ENCODE data around the gene TEX54. TPM values are rescaled to one million over a fixed set of nuclear protein-coding genes. Genes with fewer than 3 reads are reported as not detected.
A peak's percentile ranks its signal among the peaks of the same experiment; 100 is the strongest.

The TEX54 gene
- total and polyA plus RNA-seq, 2 of the 13 experiments (the other 11 are each of a cell fraction or from before 2014, with no cell fraction given): not detected

- no peak for TF ChIP-seq ZC3H4 (CRISPR knock-in tag; IDR thresholded peaks at IDR 0.05; ENCODE audit: borderline replicate concordance)
- TF ChIP-seq ZFP36 (IDR thresholded peaks at IDR 0.05; ENCODE audit: borderline replicate concordance, low read depth, low read length, partially characterized antibody): no peak
- TF ChIP-seq, protein P1, sequence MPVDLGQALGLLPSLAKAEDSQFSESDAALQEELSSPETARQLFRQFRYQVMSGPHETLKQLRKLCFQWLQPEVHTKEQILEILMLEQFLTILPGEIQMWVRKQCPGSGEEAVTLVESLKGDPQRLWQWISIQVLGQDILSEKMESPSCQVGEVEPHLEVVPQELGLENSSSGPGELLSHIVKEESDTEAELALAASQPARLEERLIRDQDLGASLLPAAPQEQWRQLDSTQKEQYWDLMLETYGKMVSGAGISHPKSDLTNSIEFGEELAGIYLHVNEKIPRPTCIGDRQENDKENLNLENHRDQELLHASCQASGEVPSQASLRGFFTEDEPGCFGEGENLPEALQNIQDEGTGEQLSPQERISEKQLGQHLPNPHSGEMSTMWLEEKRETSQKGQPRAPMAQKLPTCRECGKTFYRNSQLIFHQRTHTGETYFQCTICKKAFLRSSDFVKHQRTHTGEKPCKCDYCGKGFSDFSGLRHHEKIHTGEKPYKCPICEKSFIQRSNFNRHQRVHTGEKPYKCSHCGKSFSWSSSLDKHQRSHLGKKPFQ (CRISPR knock-in tag; IDR thresholded peaks at IDR 0.05; ENCODE audit: insufficient replicate concordance): no peak
- TF ChIP-seq ZNF569 (CRISPR knock-in tag; IDR thresholded peaks at IDR 0.05; ENCODE audit: borderline replicate concordance): no peak
- TF ChIP-seq, protein P2, sequence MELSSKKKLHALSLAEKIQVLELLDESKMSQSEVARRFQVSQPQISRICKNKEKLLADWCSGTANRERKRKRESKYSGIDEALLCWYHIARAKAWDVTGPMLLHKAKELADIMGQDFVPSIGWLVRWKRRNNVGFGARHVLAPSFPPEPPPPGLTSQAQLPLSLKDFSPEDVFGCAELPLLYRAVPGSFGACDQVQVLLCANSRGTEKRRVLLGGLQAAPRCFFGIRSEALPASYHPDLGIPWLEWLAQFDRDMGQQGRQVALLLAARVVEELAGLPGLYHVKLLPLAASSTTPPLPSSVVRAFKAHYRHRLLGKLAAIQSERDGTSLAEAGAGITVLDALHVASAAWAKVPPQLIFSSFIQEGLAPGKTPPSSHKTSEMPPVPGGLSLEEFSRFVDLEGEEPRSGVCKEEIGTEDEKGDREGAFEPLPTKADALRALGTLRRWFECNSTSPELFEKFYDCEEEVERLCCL (CRISPR knock-in tag; IDR thresholded peaks at IDR 0.05; ENCODE audit: borderline replicate concordance): no peak
- peak; percentile 65; the same call in 1 of the 2 replicates for TF ChIP-seq ZNF558 (CRISPR knock-in tag; IDR thresholded peaks at IDR 0.05; ENCODE audit: borderline replicate concordance)
- peak; percentile 35; the same call in 1 of the 2 replicates for TF ChIP-seq IRF2 (CRISPR knock-in tag; IDR thresholded peaks at IDR 0.05)
- no peak for TF ChIP-seq ZMAT5 (CRISPR knock-in tag; IDR thresholded peaks at IDR 0.05; ENCODE audit: borderline replicate concordance, low read depth)
- TF ChIP-seq SAP130 (CRISPR knock-in tag; IDR thresholded peaks at IDR 0.05; ENCODE audit: low read depth): peak; percentile 93
- peak; percentile 82; the same call in 1 of the 2 replicates for TF ChIP-seq TBX2 (CRISPR knock-in tag; IDR thresholded peaks at IDR 0.05; ENCODE audit: borderline replicate concordance)
- TF ChIP-seq ZNF354B (CRISPR knock-in tag; IDR thresholded peaks at IDR 0.05): 0 out of 2 replicates have a peak, but pooled peaks have one; percentile 51
- peak; percentile 47; the same call in 1 of the 2 replicates for TF ChIP-seq HDAC2 (CRISPR knock-in tag; IDR thresholded peaks at IDR 0.05)
- TF ChIP-seq BRCA1 (CRISPR knock-in tag; IDR thresholded peaks at IDR 0.05): no peak
- no peak for TF ChIP-seq HNRNPLL (IDR thresholded peaks at IDR 0.05; ENCODE audit: low read depth, low read length, poor library complexity, severe bottlenecking)
- TF ChIP-seq ZNF672 (CRISPR knock-in tag; IDR thresholded peaks at IDR 0.05): no peak
- no peak for TF ChIP-seq ZNF282 (IDR thresholded peaks at IDR 0.05; ENCODE audit: partially characterized antibody)
- peak; percentile 63; the same call in 1 of the 2 replicates for TF ChIP-seq POLR2AphosphoS2 (IDR thresholded peaks at IDR 0.05; ENCODE audit: low read depth, low read length)
- TF ChIP-seq THAP11 (CRISPR knock-in tag; IDR thresholded peaks at IDR 0.05): peak; percentile 85
- no peak for TF ChIP-seq RELA (CRISPR knock-in tag; IDR thresholded peaks at IDR 0.05)
- TF ChIP-seq, protein P3, sequence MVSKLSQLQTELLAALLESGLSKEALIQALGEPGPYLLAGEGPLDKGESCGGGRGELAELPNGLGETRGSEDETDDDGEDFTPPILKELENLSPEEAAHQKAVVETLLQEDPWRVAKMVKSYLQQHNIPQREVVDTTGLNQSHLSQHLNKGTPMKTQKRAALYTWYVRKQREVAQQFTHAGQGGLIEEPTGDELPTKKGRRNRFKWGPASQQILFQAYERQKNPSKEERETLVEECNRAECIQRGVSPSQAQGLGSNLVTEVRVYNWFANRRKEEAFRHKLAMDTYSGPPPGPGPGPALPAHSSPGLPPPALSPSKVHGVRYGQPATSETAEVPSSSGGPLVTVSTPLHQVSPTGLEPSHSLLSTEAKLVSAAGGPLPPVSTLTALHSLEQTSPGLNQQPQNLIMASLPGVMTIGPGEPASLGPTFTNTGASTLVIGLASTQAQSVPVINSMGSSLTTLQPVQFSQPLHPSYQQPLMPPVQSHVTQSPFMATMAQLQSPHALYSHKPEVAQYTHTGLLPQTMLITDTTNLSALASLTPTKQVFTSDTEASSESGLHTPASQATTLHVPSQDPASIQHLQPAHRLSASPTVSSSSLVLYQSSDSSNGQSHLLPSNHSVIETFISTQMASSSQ (IDR thresholded peaks at IDR 0.05; ENCODE audit: low read depth): no peak
- TF ChIP-seq, protein P3 (CRISPR knock-in tag; IDR thresholded peaks at IDR 0.05; ENCODE audit: borderline replicate concordance): no peak
These were observed 41.0 kb downstream of the TEX54 start, which contains the start of gene TMEM223 (continued) for GRCh38 chr11:62791501-62792201.
